ENCODE measurements around the gene RNU7-1.

RNU7-1 gene

DNA sequence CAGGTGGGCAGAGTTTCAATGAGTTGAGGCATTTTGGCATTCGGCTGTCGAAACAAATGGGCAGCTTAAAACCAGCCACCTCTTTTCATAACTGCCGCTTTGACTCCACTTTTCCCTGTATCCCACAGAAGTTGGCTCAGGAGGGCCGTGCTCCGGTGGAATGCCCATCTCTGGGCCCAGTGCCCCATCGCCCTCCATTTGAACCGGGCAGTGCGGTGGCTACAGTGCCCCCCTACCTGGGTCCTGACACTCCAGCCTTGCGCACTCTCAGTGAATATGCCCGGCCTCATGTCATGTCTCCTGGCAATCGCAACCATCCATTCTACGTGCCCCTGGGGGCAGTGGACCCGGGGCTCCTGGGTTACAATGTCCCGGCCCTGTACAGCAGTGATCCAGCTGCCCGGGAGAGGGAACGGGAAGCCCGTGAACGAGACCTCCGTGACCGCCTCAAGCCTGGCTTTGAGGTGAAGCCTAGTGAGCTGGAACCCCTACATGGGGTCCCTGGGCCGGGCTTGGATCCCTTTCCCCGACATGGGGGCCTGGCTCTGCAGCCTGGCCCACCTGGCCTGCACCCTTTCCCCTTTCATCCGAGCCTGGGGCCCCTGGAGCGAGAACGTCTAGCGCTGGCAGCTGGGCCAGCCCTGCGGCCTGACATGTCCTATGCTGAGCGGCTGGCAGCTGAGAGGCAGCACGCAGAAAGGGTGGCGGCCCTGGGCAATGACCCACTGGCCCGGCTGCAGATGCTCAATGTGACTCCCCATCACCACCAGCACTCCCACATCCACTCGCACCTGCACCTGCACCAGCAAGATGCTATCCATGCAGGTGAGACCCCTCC is 5.0 kb upstream of the RNU7-1 start:
- DNase-seq = no peak

DNA sequence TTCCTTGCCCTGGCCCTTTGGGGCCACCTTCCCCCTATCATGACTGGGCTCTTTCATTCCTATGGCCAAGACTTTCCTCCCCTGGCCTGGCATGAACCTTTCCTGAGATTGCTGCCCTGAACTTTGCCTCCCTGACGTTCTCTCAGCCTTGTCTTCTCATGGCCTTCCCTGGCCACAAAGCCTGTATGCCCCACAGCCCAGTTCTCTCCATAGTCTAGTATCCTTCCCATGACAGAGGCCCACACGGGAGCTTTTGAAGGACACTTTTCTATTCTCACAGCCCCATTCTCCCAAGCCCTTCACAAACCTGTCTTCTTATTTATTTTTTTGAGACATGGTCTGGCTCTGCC is 4.5 kb upstream of the RNU7-1 start:
- no peak for DNase-seq

DNA sequence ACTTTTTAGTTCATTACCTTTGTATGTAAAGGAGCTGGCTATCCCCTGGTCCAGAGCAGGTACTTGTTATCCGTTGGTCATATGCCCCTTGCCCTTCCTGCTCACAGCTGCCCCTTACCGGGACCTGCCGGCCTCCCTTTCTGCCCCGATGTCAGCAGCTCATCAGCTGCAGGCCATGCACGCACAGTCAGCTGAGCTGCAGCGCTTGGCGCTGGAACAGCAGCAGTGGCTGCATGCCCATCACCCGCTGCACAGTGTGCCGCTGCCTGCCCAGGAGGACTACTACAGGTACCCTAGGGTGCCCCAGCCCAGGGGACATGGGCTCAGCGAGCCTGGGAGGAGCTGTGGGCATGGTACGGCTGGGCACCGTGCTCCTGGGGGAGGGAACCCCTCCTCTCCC is 2.3 kb upstream of the RNU7-1 start:
- DNase-seq = no peak

DNA sequence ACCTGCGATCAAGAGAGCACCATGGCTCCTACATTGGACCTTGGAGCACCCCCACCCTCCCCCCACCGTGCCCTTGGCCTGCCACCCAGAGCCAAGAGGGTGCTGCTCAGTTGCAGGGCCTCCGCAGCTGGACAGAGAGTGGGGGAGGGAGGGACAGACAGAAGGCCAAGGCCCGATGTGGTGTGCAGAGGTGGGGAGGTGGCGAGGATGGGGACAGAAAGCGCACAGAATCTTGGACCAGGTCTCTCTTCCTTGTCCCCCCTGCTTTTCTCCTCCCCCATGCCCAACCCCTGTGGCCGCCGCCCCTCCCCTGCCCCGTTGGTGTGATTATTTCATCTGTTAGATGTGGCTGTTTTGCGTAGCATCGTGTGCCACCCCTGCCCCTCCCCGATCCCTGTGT is 1.8 kb upstream of the RNU7-1 start:
- DNase-seq = no peak

DNA sequence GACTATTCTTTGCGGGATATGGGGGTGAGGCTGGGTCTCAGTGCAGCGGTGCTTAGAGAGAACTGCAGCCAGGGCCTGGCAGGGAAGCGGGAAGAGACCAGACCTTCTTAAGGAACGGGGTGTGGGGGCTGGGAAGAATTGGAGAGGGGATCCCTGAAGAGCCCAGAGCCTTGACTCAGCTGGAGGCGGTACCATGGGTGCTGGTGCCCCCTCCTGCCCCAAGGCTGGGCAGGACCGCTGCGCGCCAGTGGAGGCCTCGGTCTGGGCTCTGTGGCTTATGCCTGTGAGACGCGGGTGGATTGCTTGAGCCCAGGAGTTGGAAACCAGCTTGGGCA is 1.3 kb upstream of the RNU7-1 start:
- no peak for DNase-seq

- DNase-seq = peak; percentile 94
Measured at GRCh38 chr12:6943389-6943721, 261 bp upstream of the RNU7-1 start.

DNA sequence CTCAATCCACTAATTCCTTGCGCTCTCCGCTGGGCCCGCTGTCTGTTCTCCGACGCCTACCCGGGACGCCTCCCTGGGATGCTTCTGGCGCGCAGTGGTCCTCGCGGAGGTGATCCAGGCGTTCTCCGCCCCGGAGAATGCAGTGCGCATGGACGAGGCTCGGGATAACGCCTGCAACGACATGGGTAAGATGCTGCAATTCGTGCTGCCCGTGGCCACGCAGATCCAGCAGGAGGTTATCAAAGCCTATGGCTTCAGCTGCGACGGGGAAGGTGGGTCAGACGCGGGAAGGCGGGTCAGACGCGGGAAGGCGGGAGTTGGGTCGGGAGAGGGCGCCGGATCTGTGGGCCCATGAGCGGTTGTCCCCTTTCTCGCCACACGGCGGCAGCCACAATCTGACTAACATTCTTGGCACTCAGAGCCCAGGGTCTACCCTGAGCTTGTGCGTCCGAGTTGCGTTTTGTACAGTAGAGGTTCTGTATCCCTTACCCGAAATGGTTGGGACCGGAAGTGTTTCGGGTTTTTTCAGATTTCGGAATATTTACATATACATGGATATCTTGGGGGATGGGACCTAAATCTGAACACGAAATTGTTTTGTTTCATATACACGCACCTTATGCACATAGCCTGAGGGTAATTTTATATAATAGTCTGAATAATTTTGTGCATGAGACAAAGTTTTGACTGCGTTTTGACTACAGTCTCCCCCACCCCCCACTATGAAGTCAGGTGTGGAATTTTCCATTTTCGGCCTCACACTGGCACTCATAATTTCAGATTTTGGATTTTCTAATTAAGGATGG is 968 bp downstream of the RNU7-1 start:
- DNase-seq = peak; percentile 98

DNA sequence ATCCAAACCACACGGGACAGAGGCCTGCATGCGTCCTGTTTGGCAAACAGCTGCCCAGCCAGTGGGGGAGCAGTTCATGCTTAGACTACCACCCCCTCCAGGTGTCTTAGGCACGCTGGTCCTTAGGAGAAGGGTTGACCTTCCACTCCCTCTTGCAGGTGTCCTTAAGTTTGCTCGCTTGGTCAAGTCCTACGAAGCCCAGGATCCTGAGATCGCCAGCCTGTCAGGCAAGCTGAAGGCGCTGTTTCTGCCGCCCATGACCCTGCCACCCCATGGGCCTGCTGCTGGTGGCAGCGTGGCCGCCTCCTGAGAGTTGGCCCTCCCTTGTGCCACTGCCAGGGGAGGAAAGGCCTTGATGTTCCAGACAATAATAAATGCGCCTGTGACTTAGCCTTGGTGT is 2.0 kb downstream of the RNU7-1 start:
- DNase-seq = no peak

- DNase-seq = peak; percentile 99
Measured at GRCh38 chr12:6946033-6946919, 2.7 kb downstream of the RNU7-1 start.

DNA sequence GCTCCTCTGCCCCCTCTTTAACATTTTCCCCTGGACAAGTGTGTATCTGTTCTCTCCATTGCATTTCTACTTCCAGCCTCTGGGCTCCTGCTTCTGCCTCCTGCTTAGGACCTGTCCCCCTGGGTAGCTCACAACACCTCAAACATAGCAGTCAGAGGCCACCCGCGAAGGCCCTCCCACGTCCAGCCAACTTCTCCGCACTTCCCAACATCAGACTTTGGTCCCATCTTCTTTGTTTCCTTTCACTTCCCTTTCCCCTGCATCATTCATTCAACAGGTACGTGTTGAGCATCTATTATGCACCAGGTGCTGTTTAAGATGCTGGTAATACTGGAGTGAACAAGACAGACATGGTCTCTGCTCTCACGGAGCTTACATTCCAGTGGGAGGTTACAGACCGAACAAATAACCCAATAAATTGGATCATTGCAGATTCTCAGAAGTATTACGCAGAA is 3.3 kb downstream of the RNU7-1 start:
- no peak for DNase-seq

DNA sequence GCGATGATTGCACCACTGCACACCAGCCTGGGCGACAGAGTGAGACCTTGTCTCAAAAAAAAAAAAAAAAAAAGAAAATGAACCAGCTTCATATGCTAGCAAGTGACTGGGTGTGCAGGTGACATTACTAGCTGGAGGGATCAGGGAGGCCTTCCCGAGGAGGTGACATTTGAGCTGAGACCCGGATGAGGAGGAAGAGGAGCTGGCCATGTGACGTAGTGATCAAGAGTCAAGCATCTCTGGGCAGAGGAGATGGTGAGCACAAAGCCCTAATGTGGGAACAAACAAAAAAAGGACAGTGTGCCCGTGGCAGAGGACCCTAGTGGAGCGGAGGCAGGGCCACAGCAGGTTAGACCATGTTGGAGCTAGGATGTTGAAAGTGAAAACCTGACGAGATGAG is 4.0 kb downstream of the RNU7-1 start:
- no peak for DNase-seq

GRCh38 chr12:6948873-6949594 is 5.4 kb downstream of the RNU7-1 start:
- no peak for DNase-seq

GRCh38 chr12:6950401-6950801 is 6.8 kb downstream of the RNU7-1 start:
- no peak for DNase-seq

DNA sequence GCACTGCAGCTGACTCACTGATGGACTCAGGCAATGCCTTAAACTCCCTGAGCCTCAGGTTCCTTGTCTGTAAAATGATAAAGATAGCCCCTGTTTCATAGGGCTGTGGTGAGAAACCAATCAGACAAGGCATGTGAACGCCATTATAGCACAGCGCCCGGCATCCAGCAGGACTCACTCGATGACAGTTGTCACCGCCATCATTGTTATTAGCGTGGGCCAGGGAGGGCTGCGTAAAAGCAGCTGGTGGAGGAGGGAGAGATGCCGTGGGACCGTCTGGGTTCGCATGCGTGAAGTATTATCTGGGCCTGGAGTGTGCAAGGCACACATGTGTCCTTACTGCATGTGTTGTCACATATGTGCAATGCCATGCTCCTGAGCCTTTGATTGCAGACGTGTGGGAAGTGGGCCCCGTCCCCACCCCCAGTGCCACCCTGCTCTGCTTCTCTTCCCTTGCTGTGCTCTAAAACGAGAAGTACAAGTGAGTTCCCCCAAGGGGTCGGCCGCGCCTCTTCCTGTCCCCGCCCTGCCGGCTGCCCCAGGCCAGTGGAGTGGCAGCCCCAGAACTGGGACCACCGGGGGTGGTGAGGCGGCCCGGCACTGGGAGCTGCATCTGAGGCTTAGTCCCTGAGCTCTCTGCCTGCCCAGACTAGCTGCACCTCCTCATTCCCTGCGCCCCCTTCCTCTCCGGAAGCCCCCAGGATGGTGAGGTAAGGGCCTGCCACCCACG is 7.4 kb downstream of the RNU7-1 start, which contains the start of gene PTPN6:
PTPN6 (plus strand) TSS at position 546 of the 730 bp plus-strand sequence; CDS start at position 703, 157 bp downstream.
- DNase-seq = no peak

DNA sequence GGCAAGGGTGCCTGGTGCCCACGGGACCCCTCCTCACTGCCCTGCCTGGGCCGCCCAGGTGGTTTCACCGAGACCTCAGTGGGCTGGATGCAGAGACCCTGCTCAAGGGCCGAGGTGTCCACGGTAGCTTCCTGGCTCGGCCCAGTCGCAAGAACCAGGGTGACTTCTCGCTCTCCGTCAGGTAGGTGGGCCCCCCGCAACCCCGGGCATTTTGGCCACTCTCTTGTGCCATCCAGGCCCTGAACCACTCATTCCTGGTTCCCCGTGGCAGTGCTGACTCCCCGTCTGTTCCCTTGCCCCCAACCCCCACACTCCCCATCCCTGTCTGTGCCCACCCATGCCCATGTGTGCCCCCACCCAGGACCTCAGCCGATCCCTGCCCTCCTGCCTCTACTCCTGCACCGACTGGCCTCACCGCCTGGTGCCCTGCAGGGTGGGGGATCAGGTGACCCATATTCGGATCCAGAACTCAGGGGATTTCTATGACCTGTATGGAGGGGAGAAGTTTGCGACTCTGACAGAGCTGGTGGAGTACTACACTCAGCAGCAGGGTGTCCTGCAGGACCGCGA is 8.0 kb downstream of the RNU7-1 start:
- no peak for DNase-seq

GRCh38 chr12:6952121-6952862 is 8.7 kb downstream of the RNU7-1 start:
- no peak for DNase-seq

GRCh38 chr12:6952863-6953441 is 9.3 kb downstream of the RNU7-1 start:
- DNase-seq = no peak

DNA sequence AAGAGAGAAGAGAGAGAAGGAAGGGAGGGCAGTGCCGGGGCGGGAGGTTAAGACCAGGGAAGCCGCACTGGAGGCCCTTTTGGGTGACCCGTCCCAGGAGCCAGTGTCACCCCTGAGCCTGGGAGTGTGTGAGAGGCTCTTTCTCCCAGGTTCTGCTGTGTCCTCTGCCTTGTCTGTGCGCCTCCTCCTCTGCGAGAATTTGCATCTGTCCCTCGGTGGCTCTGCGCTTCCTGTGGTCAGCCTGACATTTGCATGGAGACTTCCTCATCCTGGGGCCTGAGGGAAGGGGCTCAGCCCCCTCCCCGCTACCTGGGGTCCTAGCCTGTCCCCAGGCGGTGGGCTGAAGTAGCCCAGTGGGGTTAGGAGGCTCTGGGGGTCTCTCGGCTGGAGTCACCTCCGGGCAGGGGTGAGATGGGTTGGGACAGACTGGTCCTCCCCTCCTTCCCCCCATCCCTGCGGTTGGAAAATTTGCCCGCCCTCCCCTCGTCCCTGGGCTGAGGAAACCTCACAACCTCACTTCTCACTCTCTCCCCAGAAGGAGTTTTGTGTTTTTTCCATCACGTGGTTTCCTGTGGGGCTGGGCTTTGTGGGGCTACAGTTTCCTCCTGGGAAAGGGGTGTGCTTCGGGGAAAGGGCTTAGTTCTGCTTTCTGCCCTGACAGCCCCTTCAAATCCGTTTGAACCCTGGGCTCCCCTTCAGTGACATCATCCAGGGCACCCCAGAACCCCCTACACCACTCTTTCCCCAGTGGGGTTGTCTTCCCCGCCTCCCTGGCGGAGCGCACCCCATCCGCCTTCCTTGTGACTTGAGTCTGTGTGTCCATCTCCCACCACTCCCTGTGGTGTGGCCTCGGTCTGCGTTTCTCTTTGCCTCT is 10.1 kb downstream of the RNU7-1 start:
- no peak for DNase-seq

All from NCI-H69 (cell line).